Thoracic aorta (tissue), 2 donors: ENCODE data around the gene RAB11FIP5. TPM values are rescaled to one million over a fixed set of nuclear protein-coding genes. Genes with fewer than 3 reads are reported as not detected.

Experiments
- ATAC-seq: fragments of 150-250 bp; one replicate; pipeline ENCODE4 v1.8.0; 2017; ENCODE audit warnings: low read depth; ENCODE audit not compliant: insufficient number of reproducible peaks, low FRiP score
- DNase-seq: peaks from one replicate; pipeline ENCODE4 v3.0.0-alpha.2; 2020; ENCODE audit warnings: low spot score
- H3K27ac ChIP-seq, 2 donors: fragments of 200-600 bp; sonication (generic); 1 replicate in 1 of 2; 2 replicates in 1 of 2; pipeline ENCODE4 v1.5.1; 2016; ENCODE audit warnings: mild to moderate bottlenecking in 2 of 2, moderate library complexity in 2 of 2
- H3K27me3 ChIP-seq: fragments of 200-600 bp; sonication (generic); replicated peaks from 2 replicates; pipeline ENCODE4 v1.6.0; 2016; ENCODE audit warnings: mild to moderate bottlenecking; ENCODE audit not compliant: insufficient read depth
- H3K36me3 ChIP-seq: fragments of 200-600 bp; sonication (generic); one replicate; pipeline ENCODE4 v1.5.1; 2016
- H3K4me1 ChIP-seq, 2 donors: fragments of 200-600 bp; sonication (generic); 1 replicate in 1 of 2; 2 replicates in 1 of 2; pipeline versions ENCODE4 v1.5.1 to v1.6.0; 2016; ENCODE audit warnings: low read depth in 2 of 2, mild to moderate bottlenecking in 1 of 2; ENCODE audit not compliant: control insufficient read depth in 1 of 2
- H3K4me3 ChIP-seq: fragments of 200-600 bp; sonication (generic); 2 replicates; pipeline ENCODE4 v1.5.1; 2016; ENCODE audit warnings: mild to moderate bottlenecking
- H3K9me3 ChIP-seq: fragments of 200-600 bp; sonication (generic); 2 replicates; pipeline ENCODE4 v1.5.1; 2016
- total RNA-seq, 2 donors: library from RNA; depleted of rRNA; stranded (reverse); fragments of >200 nt; gene quantifications; one replicate each; pipeline versions ENCODE4 v1.1.0 to v1.2.3, GENCODE V29; 2016
- TF ChIP-seq, protein P1 (sequence below): fragments of 200-600 bp; sonication (generic); IDR thresholded peaks from one replicate; pipeline ENCODE4 v1.5.1; 2019; ENCODE audit warnings: antibody characterized with exemption

RAB11FIP5 gene
- total RNA-seq, 2 donors from 2014 or later = 62.4 to 78.8 TPM

DNA sequence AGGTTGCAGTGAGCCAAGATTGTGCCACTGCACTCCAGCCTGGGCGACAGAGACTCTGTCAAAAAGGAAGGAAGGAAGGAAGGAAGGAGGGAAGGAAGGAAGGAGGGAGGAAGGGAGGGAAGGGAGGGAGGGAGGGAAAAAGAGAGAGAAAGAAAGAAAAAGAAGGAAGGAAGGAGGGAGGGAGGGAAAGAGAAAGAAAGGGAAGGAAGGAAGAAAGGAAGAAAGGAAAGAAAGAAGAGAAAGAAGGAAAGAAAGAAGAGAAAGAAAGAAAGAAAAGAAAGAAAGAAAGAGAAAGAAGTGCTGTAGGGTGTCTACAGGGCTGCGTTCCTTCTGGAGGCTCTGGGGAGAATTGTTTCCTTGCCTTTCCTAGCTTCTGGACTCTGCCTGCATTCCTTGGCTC lies 22.5 kb upstream of the RAB11FIP5 start:
- TF ChIP-seq, protein P1, sequence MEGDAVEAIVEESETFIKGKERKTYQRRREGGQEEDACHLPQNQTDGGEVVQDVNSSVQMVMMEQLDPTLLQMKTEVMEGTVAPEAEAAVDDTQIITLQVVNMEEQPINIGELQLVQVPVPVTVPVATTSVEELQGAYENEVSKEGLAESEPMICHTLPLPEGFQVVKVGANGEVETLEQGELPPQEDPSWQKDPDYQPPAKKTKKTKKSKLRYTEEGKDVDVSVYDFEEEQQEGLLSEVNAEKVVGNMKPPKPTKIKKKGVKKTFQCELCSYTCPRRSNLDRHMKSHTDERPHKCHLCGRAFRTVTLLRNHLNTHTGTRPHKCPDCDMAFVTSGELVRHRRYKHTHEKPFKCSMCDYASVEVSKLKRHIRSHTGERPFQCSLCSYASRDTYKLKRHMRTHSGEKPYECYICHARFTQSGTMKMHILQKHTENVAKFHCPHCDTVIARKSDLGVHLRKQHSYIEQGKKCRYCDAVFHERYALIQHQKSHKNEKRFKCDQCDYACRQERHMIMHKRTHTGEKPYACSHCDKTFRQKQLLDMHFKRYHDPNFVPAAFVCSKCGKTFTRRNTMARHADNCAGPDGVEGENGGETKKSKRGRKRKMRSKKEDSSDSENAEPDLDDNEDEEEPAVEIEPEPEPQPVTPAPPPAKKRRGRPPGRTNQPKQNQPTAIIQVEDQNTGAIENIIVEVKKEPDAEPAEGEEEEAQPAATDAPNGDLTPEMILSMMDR = no peak
- Histone ChIP-seq H3K9me3 (no peaks in the 10 kb centered on the region), H3K36me3 (no peaks in the 10 kb centered on the region), H3K27me3 (no peaks in the 10 kb centered on the region), H3K4me1 (no peaks in the 10 kb centered on the region), H3K4me3 (no peak overlapping the region), H3K27ac (no peak overlapping the region)
- ATAC-seq (no peak), DNase-seq (no peak)

DNA sequence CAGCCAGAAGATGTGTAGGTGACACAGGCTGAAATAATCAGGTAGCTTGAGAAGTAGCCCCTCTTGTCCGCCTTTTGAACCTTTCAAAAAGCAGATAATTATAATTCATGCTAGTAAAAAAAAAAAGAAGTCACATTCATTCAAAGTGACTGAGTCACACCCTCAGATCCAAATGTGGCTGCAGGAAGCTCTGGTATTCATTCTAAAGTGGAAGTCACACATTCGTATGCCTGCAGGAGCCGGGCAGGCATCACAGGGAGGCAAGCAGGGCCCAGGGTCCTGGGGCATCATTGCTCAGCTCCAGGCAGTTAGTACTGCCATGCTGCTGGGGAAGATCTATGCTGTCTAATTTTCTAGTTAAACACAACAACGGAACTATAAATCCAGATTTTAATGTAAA lies 21.7 kb upstream of the RAB11FIP5 start:
- TF ChIP-seq, protein P1 = no peak
- Histone ChIP-seq H3K27me3 (no peaks in the 10 kb centered on the region), H3K27ac (no peak overlapping the region), H3K4me1 (no peaks in the 10 kb centered on the region), H3K4me3 (no peak overlapping the region), H3K36me3 (no peaks in the 10 kb centered on the region), H3K9me3 (no peaks in the 10 kb centered on the region)
- no peak for DNase-seq
- ATAC-seq = no peak

DNA sequence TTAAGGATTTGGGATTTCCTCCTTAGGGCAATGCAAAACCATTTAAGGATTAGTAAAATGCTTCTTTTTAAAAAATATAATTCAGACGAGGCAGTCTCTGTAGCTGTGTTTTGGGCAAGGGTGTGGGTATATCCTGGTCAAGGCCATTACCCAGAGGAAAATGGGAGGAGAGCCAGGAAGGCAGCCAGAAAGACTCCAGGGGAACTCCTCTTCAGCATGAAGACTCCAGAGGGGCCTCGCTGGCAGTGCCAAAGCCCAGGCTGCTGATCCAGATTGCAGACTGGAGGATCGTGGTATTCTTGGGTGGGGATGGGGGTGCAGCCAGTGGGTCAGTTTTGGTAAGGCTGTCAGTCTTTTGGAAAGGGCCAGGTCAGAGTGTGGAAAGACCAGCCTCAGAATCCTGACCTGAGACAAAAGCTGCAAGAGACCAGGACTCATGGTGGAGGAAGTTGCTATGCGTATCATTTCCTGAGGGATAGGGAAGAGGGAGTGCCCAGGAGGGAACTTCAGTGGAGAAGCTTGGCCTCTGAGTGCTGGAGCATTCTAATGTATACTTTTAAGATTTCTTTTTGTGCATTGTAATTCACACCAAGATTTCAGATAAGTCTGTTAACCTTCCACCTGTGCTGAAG lies 20.9 kb upstream of the RAB11FIP5 start:
- H3K36me3 ChIP-seq = no peaks in the 10 kb centered on the region
- no peak for ATAC-seq
- H3K4me3 ChIP-seq = no peak overlapping the region
- no peak for DNase-seq
- TF ChIP-seq, protein P1 = no peak
- H3K27me3 ChIP-seq = no peaks in the 10 kb centered on the region
- H3K4me1 ChIP-seq = no peaks in the 10 kb centered on the region
- H3K9me3 ChIP-seq = no peaks in the 10 kb centered on the region
- no peak overlapping the region for H3K27ac ChIP-seq

DNA sequence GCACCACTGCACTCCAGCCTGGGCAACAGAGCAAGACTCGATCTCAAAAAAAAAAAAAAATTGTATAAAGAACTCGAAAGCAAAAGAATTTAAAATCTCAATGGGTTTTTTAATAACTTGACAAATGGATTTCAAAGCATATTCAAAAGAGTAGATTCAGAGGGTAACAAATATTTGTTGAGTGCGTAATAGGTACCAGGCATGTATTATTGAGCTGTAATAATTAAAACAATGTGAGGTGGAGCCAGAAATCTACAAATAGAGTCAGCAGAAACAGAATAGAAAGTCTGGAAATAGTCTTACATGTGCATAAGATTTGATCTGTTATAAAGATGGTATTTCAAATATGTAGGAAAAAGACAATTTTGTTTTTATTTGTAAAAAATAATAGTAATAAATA lies 19.1 kb upstream of the RAB11FIP5 start:
- H3K4me1 ChIP-seq = no peaks in the 10 kb centered on the region
- no peaks in the 10 kb centered on the region for H3K27me3 ChIP-seq
- DNase-seq (no peak), ATAC-seq (no peak)
- no peak overlapping the region for H3K4me3 ChIP-seq
- no peak overlapping the region for H3K27ac ChIP-seq
- H3K36me3 ChIP-seq = no peaks in the 10 kb centered on the region
- TF ChIP-seq, protein P1 = no peak
- H3K9me3 ChIP-seq = no peaks in the 10 kb centered on the region

DNA sequence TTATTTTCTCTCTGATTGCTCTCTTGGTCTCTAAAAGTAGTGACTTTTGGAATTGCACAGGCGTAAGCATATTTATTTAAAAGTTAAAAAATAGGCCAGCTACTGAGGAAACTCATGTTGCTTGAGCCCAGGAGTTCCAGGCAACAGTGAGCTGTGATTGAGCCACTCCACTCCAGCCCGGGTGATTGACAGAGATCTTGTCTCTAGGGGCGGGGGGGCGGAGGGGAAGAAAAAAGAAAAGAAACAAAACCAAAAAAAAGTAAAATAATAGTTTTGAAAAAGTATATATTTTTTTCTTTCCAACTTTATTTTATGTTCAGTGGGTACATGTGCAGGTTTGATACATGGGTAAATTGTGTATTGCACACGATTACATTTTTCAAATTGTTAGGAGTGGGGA lies 18.0 kb upstream of the RAB11FIP5 start:
- no peak for ATAC-seq
- Histone ChIP-seq H3K9me3 (no peaks in the 10 kb centered on the region), H3K4me3 (no peak overlapping the region), H3K4me1 (no peaks in the 10 kb centered on the region), H3K27ac (no peak overlapping the region), H3K27me3 (no peaks in the 10 kb centered on the region), H3K36me3 (no peaks in the 10 kb centered on the region)
- no peak for DNase-seq
- TF ChIP-seq, protein P1 = no peak
